Tongue (tissue), 2 donors: ENCODE data around the gene EVL. TPM values are rescaled to one million over a fixed set of nuclear protein-coding genes. Genes with fewer than 3 reads are reported as not detected.
A peak's percentile ranks its signal among the peaks of the same experiment; 100 is the strongest.
"Not testable (repeated sequence)": the region's sequence is repeated elsewhere in the genome, so short reads cannot be mapped to it uniquely, and the experiment has no call there.

Experiments
- DNase-seq: peaks from one replicate; pipeline ENCODE4 v3.0.0-alpha.2; 2015
- total RNA-seq: library from RNA; depleted of rRNA; stranded (reverse); fragments of >200 nt; gene quantifications from one replicate; pipeline ENCODE4 v1.2.3, GENCODE V29; 2014

The EVL gene
- total RNA-seq, 1 donor from 2014 or later, result 41.2 TPM

DNA sequence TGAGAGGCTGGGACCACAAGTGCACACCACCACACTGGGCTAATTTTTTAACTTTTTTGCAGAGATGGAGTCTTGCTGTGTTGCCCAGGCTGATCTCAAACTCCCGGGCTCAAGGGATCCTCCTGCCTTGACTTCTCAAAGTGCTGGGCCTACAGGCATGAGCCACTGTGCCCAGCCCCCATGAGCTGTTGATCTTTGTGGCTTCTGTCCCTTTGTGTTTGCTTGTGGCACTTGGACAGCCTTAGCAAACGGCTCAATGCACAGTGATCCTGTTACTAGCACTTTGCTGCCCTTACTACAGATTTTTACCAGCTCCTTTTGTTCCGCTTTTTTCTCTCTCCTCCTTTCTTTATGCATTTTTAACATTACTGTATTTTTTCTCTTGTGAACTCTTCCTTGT, 25.3 kb upstream of the EVL start:
- no peak for DNase-seq

DNA sequence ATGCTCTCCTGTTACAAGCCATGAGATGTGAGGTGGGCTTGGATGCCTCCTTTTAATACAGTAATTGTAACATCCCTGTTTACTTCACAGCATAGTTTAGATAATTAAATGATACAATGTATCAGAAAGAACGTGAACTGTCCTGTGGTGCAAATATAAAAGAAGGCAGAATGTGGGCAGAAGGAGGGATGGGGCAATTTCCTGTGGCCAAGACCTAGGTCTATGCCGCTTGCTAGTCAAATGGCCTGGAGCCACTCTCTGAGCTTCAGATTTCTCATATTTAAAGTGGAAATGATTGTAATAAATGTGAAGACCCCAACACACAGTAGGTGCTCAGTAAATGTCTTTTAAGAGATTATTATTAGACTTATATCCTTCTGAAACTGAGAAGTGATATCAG, 24.0 kb upstream of the EVL start:
- no peak for DNase-seq

DNA sequence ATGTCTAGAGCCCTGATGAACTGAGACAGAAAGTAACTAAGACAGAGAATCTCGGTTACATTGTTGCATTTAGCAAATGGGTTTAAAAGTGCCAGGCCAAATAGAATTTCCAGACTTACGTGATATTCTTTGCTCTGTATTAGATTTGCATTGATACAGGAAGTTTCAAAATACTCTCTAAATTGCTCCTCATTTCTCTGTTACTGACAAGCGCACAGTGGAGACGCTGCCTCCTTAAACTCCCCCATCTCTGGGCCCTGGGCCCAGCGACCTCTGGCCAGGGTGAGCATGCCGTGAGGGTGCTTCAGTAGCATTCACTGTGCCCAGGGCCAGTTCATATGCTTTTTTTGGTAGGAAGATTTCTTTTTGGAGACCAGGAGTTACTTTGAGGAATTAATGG, 22.9 kb upstream of the EVL start:
- no peak for DNase-seq

DNA sequence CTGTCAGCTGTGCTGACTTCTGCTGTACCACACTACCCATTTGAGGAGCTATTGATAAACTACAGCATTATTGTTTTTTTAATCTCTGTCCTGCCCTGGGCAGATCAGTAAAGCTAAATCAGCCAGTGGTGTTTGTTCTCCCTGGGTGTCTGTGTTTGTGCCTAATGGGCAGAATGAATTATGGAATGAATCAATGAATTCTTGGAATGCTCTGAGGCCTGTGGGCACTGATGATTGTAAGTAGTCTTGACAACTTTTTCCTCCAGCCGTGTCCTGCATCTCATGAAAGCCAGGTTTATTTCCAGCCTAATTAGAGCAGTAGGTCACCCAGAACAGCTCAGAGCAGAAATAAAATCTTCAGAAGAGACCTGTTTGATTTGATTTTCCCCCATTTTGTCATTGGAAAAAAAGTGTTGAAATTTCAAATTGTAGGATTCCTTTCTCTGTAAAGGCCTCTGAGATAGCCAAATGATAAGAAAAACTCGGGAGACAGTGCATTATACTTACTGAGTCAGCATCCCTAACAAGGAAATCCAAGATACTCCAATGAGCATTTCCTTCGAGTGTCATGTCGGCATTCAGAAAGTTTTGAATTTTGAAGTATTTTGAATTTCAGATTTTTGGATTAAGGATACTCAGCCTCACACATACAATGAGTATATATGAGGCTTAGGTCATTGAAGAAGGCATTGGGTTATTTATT, 19.4 kb upstream of the EVL start:
- DNase-seq, result no peak

DNA sequence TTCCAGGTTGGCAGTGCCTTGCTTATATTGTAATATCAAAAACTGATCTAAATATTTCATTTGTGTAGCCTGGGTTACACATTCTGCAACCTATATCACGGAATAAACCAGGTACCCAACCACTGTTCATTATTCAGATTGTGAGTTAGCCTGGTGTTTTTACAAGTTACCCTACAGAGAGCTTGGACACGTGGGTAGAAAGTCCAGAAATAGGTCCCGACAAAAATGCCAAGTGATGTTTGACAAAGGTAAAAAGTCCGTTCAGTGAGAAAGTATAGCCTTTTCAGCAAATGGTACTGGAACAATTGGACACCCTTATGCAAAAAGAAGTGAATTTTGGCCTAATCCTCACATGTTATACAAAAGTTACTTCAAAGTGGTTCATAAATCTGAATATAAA, 17.6 kb upstream of the EVL start:
- no peak for DNase-seq

DNA sequence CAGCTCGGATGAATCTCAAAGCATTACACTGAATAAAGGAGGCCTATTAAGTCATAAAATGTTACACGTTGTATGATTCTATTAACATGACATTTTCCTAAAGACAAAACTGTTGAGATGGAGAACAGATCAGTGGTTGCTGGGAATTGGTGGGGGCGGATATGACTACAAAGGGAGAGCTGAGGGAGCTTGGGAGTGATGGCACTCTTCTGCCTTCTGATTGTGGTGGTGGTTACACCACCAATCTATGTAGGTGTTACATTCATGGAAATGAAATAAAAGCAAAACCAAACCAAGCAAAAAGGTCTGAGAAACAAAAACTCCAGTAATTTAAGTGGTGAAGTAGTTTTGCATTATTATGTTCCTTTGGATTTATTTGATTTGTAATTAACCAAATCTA, 16.4 kb upstream of the EVL start:
- DNase-seq, result no peak

DNA sequence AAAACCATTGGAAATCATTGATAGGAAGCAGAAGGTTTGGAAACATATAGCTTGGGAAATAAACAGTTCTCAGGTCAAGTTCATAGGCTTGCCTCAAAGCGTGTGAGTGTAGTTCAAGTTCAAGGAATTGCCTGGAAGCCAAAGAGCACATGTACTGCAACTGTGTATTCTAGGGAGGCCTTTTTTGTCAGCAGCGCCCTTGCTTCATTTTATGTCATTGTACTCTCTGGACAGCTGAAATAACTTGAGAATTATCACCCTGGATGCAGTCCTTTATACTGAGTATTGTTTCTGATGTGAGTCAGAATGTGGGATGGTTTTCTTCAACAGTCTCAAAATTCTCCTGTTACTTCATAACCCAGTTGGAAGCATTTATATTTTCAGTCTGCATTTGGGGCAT, 16.0 kb upstream of the EVL start:
- DNase-seq, result peak; percentile 41

DNA sequence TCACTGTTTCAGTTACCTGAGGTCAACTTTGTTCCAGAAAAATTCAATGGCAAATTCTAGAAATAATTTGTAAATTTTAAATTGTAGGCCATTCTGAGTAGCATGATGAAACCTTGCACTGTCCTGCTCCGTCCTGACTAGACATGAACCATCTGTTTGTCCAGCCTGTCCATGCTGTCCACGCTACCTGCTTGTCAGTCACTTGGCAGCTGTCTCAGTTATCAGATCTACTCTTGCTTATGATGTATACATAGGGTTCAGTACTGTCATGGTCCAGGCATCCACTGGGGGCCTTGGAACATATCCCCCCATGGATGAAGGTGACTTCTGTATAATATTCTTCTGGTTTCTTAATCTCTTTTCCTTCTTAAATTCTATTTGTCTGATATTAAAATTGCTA, 14.1 kb upstream of the EVL start:
- no peak for DNase-seq

DNA sequence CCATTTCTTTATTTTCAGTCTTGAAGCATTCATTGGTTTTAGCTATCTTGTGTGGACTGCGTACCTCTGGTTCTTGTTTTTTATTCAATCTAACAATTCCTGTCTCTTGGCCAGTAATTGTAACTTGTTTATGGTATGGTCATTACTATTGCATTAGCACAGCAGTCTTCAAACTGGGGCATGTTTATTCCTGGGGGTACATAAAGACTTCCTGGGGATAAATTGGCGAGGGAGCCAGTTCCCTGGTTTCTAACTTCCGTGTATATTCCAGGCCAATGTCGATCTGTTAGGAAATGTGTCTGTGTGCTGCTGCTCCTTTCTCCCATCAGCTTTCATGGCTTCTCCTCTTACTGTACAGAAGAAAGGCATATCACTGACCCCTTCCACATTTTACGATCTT, 13.7 kb upstream of the EVL start:
- DNase-seq, result no peak

DNA sequence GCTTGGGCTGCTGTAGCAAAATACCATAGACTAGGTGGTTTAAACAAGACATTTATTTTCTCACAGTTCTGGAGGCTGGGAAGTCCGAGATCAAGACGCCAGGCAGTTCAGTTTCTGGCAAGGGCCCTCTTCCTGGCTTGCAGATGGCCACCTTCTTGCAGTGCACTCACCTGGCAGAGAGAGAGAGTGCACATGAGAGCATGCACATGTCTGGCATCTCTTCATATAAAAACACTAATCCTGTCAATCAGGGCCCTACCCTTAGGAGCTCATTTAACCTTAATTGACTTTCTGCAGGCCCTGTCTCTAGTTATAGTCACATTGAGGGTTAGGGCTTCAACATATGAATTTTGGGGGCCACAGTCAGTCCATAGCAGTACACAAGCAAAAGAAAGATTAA, 12.4 kb upstream of the EVL start:
- no peak for DNase-seq

DNA sequence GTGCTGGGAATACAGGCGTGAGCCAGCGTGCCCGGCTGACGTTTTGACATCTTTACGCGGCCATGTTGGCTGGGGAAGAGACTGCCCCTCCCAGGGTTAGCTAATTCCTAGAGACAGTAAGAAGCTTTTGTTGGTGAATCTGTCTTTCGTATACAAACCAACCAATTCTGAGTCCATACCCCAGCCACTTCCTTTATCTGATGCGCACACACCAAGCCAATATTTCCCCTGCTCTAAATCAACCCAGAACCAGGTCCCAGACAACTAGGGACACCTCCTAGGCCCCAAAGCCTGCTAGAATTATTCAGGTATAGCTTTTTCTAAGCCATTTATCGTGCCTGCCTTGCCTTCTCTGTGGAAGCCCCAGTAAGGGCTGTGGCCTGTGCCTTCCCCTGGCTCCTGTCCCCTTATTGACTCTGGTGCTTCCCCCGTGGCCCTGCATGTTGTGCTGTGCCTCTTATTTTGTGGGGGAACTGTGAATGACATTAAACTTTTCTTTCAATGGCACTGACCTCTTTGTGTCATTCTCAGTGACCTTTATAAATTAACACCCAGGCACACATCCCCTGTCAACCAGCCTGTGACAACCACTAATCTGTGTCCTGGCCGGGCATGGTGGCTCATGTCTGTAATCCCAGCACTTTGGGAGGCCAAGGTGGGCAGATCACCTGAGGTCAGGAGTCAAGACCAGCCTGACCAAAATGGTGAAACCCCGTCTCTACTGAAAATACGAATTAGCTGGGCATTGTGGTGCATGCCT, 10.7 kb upstream of the EVL start:
- no peak for DNase-seq

DNA sequence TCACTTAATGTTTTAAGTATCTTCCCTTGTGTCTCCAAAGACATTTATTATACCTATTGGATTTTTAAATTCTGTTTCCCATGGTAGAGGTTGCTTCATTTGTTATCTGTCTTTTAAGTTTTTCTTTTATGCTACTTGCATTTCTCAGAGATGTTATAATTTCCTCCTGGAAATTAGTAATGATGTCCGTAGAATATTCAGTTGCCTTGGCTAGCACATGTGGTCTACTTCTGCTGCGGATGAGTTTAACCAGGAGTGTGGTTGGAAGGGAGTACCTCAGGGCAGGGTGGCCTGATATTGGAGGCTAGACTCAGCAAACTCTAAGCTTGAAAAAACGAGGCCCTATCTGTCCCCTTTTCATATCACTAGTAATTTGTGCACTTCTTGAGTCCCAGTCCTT, 8.8 kb upstream of the EVL start:
- DNase-seq, result no peak

DNA sequence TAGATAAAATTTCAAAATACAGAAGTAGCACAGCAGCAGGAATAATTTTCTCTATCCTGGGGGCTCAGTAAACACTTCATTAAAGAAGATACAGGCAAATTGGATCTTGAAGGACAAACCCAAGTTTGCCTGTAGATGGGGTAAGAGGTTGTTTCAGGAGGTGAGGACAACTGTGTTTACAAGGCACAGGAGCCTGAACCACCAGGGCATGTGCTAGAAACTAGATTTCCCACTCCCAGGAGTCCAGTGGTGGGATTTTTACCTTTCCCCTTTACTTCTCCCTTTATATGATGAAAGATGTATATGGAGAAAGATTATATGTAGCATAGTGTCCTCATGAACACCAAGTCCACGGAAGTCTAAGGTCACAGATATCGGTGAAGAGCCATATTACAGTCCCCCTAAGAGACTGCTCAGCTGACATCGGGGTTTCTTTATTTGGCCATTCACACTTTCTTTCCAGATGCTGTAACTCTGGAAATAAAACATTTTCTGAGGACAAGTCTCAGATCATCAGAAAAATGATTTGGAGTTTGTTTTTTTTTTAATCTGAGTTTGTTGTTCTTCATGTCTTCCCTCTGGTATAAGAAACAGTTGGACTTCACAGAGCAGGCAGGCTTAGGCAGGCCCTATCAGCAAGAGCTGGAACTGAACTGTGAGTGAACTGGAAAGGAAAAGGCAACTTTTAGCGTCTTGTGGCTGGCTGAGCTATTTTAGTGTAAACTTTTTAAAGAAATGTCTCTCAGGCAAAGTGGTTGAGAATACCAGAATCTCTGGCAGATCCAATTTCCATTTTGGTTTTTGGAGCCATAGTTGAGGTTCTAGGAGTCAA, 8.0 kb upstream of the EVL start:
- DNase-seq, result no peak

DNA sequence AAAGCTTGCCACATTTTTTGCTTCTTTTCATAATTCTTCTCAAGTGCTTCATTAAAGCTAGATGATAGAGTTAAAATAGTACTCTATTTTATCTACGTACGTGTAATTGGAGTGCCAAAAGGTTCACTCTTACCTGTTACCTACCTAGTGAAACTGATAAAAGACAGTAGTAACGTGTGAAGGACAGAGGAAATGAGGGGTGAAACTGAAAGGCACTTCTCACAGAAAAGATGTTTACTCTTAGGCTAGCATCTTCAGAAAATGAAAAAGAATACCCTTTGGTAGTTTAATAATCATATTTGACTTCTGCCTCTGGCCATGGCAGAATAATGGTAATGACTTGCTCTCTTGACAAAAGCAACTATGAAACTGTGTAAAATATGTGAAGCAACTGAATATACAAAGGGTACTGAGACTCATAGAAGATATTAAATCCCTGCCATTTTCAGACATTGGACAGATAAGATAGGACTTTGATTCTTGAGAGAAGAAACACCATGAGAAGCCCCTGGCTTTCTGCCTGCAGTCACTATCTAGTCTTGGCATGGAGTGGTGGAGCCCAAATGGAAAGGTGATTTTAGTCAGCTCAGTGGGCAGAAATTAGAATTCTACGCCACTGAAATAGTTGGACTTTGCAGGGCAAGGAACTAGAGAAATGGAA, 6.3 kb upstream of the EVL start:
- DNase-seq, result no peak

DNA sequence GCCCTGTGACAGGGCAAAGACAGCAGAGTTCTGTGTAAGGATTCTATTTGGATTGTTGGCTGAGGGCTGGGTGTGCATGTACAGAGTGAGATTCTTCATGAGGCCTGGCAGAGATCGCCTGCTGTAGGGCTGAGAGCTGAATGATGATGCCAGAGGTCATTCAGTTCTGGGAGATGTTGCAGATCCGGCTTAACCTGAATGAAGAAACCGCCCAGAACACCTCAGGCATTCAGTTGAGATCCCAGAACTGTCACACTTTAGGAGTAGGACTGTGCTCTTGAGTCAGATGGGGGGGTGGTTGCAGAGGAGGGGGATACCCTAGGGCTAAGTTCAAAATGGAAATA, 5.8 kb upstream of the EVL start:
- DNase-seq, result peak; percentile 54

DNA sequence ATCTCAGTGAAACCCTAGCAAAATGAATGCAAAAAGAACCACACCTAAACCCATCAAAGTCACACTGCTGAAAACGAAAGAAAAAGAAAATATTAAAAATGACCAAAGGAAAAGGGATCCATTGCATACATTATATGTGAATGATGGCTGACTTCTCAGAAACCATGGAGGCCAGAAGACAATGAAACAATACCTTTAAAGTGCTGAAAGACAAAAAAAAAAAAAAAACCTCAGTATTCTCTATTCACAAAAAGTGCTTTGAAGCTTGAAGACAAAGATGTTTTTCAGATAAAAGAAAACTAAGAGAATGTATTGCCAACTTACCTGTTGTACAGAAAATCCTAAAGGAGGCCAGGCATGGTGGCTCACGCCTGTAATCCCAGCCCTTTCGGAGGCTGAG, 4.5 kb upstream of the EVL start:
- DNase-seq, result no peak

DNA sequence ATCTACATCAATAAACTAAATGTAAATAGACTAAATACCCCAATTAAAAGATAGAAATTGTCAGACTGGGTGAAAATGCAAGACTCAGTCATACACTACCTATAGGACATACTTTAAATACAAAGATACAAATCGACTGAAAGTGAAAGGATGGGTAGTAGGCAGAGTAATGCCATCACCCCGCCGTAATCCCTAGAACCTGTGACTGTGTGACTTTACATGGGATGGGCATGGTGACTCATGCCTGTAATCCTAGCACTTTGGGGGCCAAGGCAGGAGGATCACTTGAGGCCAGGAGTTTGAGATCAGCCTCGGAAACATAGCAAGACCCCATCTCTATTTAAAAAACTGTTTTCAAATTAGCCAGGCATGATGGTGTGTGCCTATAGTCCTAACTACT, 2.6 kb upstream of the EVL start:
- DNase-seq, result no peak

DNA sequence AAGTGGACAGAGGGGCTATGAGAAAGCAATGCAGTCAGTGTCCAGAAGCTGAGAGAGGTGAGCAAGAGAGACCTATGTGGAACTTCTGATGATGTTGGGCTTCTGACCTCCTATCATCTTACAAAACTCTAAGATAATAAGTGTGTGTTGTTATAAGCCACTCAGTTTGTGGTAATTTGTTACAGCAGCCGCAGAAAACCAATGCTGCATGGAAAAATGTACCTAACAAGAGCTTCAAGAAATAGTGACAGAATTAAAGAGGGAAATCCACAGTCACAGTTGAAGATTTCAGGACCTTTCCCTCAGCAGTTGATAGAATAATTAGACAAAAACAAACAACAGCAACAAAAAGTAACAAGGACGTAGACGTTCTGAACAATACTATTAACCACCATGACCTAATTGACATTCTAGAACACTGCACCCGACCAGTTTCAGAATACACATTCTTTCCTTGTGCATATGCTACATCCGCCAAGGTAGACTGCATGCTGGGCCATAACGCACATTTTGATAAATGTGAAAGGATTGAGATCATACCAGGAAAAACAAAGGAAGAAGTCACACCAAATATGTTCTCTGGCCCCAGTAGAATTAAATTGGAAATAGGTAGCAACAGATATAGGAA, 1.8 kb upstream of the EVL start:
- DNase-seq, result no peak

DNA sequence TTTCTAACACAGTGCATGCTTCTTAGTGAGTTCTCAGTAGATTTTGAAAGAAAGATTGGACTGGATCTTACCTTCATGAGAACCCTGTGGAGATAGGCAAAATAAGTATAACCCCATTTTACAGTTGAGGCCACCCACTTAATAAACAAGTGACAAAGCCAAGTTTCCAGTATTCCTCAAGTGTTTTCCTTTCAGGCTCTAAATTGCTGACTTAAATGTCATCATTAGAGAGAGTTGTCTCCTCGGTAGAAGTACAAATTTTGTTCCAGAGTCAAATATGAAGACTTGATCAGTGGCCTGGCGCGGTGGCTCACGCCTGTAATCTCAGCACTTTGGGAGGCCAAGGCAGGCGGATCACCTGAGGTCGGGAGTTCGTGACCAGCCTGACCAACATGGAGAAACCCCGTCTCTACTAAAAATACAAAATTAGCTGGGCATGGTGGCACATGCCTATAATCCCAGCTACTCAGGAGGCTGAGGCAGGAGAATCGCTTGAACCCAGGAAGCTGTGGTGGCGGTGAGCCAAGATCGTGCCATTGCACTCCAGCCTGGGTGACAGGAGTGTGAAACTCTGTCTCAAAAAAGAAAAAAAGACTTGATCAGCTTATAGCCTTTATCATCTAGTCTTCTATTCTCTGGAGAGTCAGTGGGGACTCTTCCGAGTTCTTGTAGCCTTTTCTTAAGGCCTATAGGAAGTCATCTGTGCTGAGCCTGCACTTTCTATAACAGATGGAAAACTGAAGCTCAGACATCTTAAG, 708 bp upstream of the EVL start:
- not testable (repeated sequence) for DNase-seq

DNA sequence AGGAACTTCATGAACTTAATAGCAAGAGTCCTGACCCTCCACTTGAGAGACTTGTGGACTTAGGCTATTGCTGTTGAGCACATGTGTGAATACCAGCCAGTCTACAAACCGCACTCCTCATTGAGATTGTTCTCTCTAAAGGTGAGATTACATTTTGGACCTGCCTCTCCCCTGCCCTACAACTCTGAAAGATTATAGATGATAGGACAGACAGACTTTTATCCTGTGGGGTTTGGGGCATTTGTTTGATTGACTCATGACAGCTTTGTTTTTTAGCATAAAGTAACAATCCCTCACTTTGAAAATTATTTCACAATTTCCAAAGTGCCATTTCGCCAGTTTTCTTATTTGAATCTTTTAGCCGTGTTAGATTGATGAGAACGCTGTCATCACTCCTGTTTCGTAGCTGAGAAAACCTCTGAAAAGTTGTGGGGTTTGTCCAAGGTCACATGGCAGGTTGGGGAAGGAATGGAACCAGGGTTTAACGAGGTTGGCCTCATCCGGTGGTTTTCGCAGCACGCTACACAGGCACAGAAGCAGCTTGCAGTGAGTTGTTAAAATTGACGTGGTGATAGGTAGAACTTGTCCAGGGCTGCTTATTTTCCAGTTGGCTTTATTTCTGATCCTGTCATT, 836 bp downstream of the EVL start:
- DNase-seq, result peak; percentile 39

DNA sequence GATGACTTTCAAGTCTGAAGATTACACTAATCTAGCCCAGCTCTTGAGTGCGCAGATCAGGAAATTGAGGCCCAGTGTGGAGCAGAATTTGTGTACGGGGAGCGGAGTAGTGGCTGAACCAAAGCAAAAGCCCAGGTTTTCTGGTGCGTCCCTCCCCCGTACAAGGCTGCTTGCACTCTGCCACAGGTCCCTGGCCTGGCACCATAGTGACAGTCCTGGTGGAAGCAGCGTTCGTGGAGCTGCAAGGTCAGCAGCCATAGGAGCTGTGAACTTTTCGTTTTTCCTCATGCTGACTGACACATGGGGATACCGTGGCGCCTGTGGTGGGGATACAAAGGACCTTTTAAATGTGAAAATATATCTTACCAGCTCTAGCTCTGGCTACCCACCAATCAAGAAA, 1.7 kb downstream of the EVL start:
- DNase-seq, result no peak
